DLD1 (cell line): Measurements from ENCODE around the gene RAVER2.
"Not testable (repeated sequence)": the region's sequence is repeated elsewhere in the genome, so short reads cannot be mapped to it uniquely, and the experiment has no call there.

Source experiments
- in situ Hi-C: cut with HindIII; loops from 2 replicates; pipeline ENCODE4 v1.10.0; 2017; ENCODE audit warnings: low sequenced_read_pairs

Gene RAVER2

DNA sequence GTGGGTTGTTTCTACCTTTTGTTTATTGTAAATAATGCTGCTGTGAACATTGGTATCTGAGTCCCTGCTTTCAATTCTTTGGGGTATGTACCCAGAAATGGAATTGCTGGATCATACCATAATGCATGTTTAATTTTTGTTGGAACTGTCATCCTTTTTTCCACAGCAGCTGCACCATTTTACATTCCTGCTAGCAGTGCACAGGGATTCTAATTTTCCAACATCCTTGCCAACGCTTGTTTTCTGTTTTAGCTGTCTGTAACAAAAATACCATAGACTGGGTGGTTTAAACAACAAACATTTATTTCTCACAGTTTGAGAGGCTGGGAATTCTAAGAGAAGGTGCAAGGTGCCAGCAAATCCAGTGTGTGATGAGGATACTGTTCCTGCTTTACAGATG lies 65.1 kb downstream of the RAVER2 start:
- in situ Hi-C loops, result no loop called here

DNA sequence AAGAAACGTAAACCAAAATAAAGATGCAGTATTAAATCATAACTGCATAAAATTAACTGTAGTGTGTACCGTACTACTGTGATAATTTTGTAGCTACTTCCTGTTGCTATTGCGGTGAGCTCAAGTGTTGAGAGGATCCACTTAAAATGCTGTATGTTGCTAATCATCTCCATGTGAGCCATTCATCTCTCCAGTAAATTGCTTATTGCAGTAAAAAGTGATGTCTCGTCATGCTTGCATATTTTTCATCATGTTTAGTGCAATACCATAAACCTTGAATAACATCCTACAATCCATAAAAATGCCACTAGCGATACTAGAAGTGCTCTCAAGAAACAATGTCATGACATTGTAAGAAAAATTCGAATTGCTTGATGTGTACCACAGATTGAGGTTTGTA lies 66.3 kb downstream of the RAVER2 start:
- in situ Hi-C loops, result no loop called here

DNA sequence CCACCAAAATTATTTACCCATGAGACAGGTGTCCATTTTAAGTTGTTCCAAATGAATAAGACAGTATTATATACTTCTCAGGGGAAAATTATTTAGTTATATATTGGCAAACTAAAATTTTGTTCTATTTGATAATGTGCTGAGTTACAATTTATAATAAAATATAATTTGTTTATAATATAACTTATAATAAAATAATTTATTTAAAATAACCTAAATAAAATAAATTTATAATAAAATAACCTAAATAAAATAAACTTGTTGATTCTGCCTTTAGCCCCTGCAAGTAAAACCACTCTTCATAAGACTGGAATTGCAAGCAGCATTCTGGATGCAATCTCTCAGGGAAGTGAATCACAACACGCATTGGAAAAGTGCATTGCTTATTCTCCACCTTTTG lies 69.6 kb downstream of the RAVER2 start:
- in situ Hi-C loops, result no loop called here

DNA sequence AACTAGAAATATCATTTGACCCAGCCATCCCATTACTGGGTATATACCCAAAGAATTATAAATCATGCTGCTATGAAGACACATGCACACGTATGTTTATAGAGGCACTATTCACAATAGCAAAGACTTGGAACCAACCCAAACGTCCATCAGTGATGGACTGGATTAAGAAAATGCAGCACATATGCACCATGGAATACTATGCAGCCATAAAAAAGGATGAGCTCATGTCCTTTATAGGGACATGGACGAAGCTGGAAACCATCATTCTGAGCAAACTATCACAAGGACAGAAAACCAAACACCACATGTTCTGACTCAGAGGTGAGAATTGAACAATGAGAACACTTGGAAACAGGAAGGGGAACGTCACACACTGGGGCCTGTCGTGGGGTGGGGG lies 72.5 kb downstream of the RAVER2 start:
- in situ Hi-C loops, result not testable (repeated sequence)

DNA sequence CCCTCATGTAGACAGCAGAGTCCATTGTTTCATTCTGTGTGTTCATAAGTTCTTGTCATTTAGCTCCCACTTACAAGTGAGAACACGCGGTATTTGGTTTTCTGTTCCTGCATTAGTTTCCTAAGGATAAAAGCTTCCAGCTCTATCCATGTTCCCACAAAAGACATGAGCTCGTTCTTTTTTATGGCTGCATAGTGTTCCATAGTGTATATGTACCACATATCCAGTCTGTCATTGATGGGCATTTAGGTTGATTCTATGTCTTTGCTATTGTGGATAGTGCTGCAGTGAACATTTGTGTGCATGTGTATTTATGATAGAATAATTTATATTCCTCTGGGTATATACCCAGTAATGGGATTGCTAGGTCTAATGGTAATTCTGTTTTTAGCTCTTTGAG lies 75.7 kb downstream of the RAVER2 start:
- in situ Hi-C loops, result not testable (repeated sequence)

DNA sequence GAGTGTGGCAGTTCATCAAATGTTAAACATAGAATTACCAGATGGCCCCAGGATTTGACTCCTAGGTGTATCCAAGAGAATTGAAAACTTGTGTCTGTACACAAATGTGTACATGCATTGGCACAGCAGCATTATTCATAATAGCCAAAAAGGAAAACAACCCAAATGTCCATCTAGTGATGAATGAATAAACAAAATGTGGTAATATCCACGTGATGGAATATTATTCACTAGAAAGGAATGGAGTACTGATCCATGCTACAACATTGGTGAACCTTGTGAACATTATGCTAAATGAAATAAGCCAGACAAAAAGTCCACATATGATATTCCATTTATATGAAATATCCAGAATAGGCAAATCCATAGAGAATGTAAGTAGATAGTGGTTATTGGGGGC lies 77.7 kb downstream of the RAVER2 start:
- in situ Hi-C loops, result no loop called here

DNA sequence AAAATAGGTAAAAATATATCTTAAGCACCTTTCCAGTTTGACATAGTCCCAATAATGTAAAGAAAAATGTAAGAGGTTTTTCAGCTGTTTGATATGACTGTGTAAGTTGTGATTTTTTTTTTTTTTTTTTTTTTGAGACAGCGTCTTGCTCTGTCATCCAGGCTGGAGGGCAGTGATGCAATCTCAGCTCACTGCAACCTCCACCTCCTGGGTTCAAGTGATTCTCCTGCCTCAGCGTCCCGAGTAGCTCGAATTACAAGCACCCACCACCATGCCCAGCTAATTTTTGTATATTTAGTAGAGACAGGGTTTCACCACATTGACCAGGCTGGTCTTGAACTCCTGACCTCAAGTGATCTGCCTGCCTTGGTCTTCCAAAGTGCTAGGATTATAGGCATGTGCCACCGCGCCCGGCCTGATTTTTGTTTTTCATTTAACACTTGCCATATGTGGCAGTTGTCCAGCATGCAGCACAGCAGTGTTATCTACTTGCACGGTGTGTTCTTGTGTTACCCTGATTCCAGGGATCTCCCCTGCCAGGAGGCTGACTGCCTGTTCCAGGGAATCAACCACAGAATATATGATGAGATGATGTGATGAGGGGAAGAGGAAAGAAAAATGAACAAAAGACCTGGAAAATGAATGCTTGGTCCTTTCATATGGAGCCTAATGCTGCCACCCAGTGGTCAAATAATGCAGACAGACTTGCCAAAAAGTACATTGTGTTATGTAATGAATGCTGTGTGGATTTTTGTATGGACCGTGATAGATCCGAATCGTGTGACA lies 79.0 kb downstream of the RAVER2 start:
- in situ Hi-C loops, result no loop called here

DNA sequence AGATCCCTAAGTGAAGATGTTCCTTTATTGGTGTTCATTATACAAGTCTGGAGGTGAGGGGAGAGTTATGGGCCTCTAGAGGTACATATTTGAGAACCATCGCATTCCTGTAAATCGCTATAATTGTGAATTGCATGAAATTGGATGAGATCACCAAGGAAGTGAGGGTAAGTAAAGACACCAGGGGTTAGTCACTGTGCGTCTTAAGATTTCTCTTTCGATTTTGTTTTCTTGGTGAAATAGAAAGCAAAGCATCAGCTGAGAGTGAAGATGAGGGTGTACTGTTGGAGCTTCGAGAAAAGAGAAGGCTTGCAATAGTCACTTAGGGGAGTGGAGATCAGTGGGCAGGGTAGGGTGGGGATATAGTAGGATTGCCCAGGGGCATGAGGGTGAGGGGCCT lies 82.1 kb downstream of the RAVER2 start:
- in situ Hi-C loops, result no loop called here

DNA sequence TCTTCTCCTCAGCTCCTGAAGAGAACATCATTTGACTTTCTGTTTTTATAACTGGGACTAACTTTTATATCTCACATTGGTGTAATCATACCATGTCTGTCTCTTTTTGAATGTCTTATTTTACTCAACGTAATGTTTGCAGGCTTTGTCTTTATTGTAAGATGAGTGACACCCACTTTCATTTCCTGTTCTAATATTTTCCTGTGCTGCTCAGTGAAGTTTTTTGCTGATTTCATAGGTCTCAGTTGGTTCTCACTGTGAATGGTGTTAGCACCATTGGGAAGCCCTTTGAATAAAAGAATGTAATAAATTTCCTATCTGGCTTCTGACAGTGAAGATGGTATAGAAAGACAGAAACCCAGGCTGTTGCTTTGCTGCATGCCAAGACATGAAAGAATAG lies 84.0 kb downstream of the RAVER2 start:
- in situ Hi-C loops, result no loop called here

DNA sequence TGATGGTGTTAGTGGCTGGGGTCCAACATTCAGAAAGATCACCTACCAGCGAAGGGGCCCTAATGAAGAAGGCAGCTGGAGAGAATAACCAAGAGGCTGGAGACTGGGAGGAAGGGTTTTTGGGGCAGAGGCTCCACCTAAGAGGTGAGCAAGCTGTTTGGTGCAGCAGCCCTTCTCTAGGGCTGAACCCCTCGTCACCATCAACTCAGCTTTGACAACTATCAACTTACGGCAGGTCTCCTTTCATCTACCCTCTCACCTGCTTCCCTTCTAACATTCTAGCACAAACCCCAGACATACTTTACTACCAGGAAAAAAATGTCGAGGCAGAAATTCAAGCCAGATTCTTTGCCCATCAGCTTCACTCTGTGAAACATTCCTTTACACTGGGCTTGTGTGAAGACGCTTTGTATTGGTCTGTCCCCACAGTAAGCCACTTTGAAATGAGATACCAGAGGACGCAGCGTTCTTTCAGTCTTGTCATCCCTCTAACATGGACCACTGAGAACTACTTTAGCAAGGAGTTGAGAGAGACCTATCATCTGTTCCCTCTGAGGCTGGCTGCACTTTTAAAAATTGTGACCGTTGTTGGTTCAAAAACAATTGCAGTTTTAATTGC lies 84.6 kb downstream of the RAVER2 start:
- in situ Hi-C loops, result no loop called here

DNA sequence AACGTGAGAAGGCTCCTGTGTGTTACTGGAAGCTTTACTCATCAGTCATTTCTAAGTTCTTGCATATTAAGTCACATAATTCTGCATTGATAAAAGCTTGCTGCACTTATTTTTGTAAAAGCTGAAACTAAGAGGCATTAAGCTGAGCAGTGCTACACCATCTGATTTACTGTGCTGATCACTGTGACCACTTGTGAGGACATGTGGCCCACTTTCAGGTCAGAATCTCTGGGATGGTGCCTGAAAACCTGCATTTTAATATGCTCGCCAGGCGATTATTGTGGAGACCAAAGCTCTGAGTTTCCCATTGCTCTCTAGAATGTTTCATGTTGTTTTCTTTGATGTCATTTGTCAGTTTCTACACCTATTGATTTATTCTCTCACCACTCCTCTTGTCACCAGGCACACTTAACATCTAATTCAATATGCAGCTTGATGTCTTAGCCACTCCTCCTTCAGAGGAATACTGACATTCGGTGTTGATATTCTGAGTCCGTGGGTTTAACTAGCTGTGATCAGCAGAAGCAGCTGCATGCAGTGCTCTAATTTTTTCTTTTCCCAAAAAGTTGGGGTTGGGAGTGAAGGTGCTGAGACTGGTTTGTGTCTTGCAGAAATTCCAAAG lies 85.3 kb downstream of the RAVER2 start:
- in situ Hi-C loops, result no loop called here

DNA sequence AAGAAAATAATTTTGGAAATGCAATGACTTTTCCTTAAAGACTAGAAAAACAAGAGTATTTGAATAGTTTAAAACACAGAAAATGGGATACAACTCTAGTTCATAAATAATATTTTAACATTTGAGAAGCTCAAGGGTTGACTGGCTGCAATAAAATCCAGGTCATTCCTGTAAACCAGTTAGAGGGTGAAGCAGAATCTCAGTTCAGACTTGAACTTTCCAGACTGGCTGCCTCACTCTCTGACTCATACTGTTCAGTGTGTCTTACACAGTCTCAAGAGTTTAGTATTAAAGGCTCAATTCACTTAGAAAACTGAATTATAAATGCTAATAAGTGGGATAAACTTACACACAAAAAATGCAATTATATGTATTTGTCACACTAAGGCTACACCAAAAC lies 89.9 kb downstream of the RAVER2 start:
- in situ Hi-C loops, result no loop called here

DNA sequence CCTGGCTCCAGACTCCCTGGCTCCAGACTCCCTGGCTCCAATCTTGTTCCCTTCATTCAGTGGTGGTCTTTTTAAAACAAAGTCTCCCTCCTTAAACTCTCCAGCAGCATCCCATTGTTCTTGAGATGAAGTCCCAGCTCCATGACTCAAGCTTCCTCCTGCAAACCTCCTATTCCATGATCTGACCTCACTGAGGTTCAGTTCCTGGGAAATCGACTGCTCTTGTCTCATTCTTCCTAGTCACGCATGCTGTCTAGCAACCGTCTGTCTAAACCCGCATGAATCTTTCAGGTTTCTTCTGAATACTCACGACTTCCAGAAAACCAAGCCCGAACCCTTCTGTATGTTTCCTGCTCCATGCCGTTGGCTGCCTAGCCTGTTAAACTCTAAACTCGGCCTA lies 91.9 kb downstream of the RAVER2 start:
- in situ Hi-C loops, result no loop called here

DNA sequence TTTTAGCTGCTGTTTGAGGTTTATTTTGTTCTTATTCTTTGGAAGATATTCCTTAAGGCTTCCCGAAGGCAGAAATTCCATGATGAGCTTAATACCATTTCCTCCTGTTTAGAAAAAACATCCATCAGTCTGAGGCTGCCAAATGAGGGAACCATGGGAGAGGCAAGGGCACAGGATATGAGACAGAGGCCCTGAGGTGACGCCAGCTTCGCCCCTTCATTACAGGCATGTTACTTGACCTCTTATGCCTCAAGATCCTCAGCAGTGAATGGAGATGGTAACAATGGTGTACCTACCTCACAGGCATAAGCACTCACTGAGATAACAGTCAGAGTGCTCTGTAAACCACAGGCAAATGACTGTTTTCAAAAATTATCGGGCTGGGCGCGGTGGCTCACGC lies 93.6 kb downstream of the RAVER2 start:
- in situ Hi-C loops, result no loop called here

DNA sequence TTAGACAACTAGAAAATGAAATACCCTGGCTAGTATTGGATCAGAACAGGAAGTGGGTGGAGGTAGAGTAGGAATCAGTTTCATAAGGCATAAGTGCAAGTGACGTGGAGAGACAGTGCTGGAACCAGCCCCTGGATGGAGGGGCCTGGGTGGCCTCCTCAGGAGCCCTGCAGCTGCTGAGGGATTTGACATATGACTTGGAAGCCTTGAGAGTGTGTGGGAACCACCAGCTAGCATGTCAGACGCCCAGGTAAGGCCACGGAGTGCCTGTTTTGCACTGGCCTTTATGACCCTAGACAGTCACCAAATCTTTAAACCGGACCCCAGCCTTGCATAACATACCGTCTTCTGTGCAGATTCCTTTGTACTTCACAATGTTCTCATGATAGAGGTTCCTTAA lies 94.4 kb downstream of the RAVER2 start:
- in situ Hi-C loops, result no loop called here

DNA sequence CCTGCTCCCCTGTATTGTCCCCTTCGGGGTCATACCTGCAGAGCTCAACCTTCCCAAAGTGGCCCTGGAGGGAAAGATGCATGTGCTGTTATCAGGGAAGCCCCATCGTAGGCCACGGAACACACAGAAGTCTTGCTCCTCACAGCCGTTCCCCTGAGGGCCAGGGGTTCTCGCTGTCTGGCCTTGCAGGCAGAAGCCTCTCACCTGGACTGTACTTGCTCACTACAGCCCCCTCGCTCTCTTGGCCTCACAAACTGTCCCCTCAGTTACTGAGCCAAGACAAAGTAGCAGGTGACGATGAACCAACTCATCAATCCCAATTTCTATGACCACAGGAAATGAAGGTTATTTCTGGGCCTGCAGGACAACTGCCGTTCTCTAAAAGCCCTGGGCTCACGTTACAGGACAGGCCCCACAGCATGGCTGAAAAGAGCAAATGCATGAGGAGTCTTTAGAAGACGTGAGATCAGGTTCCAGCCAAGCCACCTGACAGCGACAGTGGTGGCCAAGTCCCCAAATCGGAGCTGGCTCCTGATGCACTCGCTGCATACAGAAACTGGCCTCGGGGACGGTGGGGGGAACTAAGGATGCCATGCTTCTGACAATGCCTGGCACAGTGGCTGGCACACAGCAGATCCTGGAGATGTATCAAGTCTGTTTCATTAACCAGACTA lies 95.0 kb downstream of the RAVER2 start:
- in situ Hi-C loops, result no loop called here

DNA sequence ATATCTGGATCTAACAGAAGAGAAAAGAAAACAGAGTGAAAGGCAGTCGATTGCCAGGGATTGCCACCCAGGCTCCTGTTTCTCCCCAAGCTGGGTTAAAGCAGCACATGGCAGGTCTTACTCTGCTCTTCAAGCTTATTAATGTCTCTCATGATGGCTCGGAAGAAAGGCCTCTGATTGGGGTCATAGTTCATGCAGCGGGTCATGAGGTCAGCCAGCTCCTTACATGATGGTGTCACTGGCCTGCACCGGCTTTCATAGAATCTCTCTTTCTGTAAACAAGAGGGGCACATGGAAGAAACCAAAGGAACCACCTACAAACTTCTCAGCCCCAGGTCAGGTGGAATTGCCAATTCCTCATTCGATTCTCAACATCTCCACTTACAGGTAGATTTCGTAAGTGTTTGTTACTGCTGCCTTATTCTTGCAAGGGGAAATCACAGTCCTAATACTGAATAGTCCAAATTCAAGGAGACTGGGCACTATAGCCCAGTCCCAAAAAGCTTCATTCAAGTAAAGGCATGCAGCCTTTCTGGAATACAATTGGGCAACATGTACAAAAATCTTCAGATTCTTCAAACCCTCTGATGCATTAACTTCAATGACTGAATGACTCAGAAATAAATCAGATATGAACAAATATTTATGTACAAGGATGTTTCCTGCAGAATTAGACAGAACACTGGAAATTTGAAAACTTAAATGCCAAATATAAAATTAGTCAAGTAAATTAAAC lies 96.6 kb downstream of the RAVER2 start:
- in situ Hi-C loops, result no loop called here

DNA sequence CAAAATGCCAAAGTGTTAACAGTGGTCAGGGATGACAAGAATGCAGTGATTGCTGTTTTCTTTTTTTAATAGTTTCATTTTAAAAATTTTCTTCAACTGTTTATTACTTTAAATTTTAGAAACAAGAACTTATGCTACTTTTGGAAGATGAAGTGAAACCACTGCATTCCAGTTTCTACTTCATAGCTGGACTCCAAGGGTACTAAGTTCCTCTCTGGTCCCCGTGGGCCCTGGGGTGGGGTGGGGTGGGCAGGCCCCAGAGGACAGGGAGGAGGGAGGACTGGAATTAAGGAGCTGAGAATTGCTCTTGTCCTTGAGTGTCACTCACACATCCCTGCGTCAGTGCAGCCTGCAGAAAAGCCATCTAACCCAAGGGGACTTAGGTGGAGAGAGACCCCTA lies 97.3 kb downstream of the RAVER2 start:
- in situ Hi-C loops, result no loop called here

DNA sequence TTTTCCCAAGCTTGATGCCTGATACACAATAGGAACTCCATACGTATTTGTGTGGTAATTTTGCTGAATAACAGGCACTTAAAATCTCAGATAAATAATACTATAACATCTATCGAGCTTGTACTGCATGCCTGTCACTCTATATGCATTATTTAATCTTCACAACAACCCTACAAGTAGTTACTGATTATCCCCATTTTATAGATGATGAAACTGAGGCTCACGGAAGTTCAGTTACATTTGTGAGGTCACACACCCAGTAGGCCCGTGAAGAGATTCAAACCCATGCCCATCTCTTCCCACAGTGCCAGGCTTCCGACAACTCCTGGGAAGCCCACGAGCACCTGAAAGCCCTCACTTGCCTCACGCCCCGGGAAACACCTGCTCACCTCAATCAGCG lies 98.8 kb downstream of the RAVER2 start:
- in situ Hi-C loops, result no loop called here

DNA sequence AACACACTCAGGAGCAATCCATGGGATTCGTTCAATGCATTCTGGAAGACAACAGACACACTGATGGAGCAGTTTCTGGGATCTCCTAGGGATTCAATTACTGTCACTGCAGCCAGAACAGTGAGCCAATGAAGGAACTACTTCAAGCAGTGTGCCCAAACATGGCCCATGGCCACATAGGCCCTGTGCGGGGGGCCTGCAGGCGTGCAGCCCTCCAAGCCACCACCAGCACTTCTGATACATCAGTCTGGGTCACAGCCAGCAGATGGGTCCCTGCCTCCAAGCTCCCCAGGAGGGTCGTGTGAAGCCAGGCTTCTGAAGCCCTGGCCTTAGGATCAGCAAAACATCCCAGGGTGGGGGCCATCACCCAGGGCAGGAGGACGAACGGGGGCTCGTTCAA lies 99.3 kb downstream of the RAVER2 start:
- in situ Hi-C loops, result no loop called here

DNA sequence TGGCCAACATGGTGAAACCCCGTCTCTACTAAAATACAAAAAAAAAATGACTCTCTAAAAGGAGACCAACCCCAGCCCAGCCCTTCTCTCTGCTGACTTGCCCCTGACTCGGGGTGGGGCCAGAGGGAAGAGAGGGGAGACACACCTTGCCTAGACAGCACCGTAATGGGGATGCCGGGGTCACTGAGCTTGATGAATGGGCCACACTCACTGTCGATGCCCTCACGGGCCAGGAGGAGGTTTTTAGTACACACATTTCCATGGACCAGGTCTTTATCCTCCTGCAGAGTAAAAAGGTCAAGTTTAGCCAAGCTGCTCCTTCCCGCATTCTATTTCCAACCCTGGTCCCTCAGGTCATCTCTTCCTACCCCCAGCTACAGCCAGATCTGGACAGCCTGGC lies 99.7 kb downstream of the RAVER2 start:
- in situ Hi-C loops, result no loop called here
